Gastrocnemius medialis (tissue), 4 donors: ENCODE measurements around the gene FEM1A.

Experiments
- CTCF ChIP-seq, 5 experiments: fragments of 450-650 bp in 3 of 5; fragments of 200-600 bp in 2 of 5; sonication (generic) in 2 of 5; IDR thresholded peaks in 4 of 5; conservative IDR thresholded peaks in 1 of 5; 1 replicate in 4 of 5; 2 replicates in 1 of 5; pipeline ENCODE4 v1.5.1; 2016 to 2019; ENCODE audit warnings: antibody characterized with exemption in 5 of 5, mild to moderate bottlenecking in 3 of 5, moderate library complexity in 3 of 5
- POLR2A ChIP-seq, 2 donors: fragments of 450-650 bp; IDR thresholded peaks; one replicate each; pipeline ENCODE4 v1.6.1; 2017; ENCODE audit warnings: antibody characterized with exemption in 2 of 2, mild to moderate bottlenecking in 2 of 2, moderate library complexity in 2 of 2

- no peak for TF ChIP-seq CTCF (IDR thresholded peaks at IDR 0.05 in 4 of 5, conservative IDR thresholded peaks at IDR 0.05 in 1 of 5)
- no peak for TF ChIP-seq POLR2A (IDR thresholded peaks at IDR 0.05)
Observed at GRCh38 chr19:4748185-4748584, 43.3 kb upstream of the FEM1A start.
